ENCODE measurements around the gene CRABP1. TPM values are rescaled to one million over a fixed set of nuclear protein-coding genes. Genes with fewer than 3 reads are reported as not detected.

Gene CRABP1
- polyA plus RNA-seq, 2 of the 4 experiments (the other 2 are of a cell fraction): 0.57 to 1.1 TPM

DNA sequence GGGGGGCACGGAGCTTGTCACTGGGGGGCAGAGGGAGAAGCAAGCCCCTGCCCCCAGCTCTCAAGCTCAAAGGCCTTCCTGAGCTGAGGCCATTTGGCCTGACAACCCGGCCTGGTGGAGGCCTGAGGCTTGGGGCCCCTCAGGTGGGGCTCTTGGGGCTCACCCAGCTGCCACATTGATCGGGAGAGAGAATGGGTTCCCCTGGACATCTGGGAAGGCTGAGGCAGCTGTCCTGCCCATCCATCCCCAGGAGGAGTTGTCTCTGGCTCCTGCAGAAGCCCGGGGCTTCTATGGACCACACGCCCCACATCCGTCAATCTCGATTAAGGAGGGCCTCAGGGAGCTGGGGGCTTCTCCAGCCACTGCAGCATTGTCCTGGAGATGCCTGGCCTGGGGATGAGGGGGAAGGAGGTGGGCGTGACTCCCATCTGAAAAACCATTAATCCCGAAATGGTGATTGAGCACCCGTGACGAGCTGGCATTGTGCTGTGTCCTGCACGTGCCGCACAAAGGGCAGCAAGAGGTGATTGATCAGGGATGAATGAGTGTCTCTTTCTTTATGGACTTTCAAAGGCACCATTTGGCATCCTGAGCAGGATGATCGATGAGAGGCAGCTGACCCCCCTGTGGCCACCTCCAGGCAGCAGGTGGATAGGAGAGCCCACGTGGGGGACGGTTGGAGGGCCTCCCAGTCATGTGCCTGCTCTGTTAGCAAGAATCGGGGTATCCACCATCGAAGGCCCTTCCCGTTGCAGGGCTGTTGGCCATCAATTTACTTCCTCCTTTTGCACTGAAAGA is 17.2 kb upstream of the CRABP1 start:
- 88% methylated on average over 18 of the region's 19 CpGs for WGBS (ENCODE audit: missing lambda C conversion rate)
- FAIRE-seq: no peak
- no peak for ATAC-seq

DNA sequence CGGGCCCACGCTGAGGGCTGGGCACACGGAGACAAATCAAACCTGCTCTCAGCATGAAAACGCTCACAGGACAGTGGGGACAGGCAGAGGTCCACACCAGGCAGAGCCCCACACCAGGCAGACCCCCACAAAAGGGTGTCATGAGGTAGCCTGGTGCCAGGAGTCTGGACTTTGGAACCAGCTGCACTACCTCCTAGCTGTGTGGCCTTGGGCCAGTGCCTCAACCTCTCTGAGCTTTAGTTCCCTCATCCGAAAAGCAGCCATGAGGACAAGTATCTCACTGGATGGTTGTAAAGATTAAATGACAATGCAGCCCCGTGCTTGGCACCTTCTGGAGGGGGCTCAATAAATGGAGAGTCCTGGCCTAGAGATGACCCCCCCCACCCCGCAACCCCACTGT is 16.5 kb upstream of the CRABP1 start:
- Histone ChIP-seq H3K4me3 (no peak overlapping the region), H3K4me2 (no peak overlapping the region), H3K9me3 (no peaks in the 10 kb centered on the region), H3K4me1 (peaks cover 8% of the 10 kb centered on the region; the same call in 1 of the 3 replicates), H3K27ac (no peak overlapping the region)
- WGBS (ENCODE audit: missing lambda C conversion rate): 77% methylated on average over 7 of the region's 7 CpGs
- no peak for TF ChIP-seq JUN (IDR thresholded peaks at IDR 0.05)
- TF ChIP-seq RARB (CRISPR knock-in tag; IDR thresholded peaks at IDR 0.05): no peak
- no peak for TF ChIP-seq CBX2 (IDR thresholded peaks at IDR 0.05; ENCODE audit: borderline replicate concordance, low read depth)
- TF ChIP-seq, protein P1, sequence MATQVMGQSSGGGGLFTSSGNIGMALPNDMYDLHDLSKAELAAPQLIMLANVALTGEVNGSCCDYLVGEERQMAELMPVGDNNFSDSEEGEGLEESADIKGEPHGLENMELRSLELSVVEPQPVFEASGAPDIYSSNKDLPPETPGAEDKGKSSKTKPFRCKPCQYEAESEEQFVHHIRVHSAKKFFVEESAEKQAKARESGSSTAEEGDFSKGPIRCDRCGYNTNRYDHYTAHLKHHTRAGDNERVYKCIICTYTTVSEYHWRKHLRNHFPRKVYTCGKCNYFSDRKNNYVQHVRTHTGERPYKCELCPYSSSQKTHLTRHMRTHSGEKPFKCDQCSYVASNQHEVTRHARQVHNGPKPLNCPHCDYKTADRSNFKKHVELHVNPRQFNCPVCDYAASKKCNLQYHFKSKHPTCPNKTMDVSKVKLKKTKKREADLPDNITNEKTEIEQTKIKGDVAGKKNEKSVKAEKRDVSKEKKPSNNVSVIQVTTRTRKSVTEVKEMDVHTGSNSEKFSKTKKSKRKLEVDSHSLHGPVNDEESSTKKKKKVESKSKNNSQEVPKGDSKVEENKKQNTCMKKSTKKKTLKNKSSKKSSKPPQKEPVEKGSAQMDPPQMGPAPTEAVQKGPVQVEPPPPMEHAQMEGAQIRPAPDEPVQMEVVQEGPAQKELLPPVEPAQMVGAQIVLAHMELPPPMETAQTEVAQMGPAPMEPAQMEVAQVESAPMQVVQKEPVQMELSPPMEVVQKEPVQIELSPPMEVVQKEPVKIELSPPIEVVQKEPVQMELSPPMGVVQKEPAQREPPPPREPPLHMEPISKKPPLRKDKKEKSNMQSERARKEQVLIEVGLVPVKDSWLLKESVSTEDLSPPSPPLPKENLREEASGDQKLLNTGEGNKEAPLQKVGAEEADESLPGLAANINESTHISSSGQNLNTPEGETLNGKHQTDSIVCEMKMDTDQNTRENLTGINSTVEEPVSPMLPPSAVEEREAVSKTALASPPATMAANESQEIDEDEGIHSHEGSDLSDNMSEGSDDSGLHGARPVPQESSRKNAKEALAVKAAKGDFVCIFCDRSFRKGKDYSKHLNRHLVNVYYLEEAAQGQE (IDR thresholded peaks at IDR 0.05): no peak
- TF ChIP-seq ESRRA (IDR thresholded peaks at IDR 0.05; ENCODE audit: borderline replicate concordance, low read length): no peak
- TF ChIP-seq ZFP36 (IDR thresholded peaks at IDR 0.05; ENCODE audit: borderline replicate concordance, partially characterized antibody): peak; percentile 53
- ChIA-PET POLR2A (no interaction called here), CTCF (interaction anchor here (1.0 to 15.9 kb wide), 4 partner anchors 8 to 34 kb away, joined by 3 to 169 read pairs (median 4); partner anchors contain the start of gene CRABP1)
- ATAC-seq: no peak
- DNase-seq (ENCODE audit: low read depth in 1 of 2, low spot score in 1 of 2): no peak
- FAIRE-seq: no peak

More for the DNA sequence above, 17.2 kb upstream of the CRABP1 start:
- Histone ChIP-seq H3K4me2 (peak overlapping the region; percentile 23; the same call in 1 of the 3 replicates), H3K4me3 (no peak overlapping the region), H3K4me1 (peaks cover 8% of the 10 kb centered on the region; the same call in 1 of the 3 replicates), H3K27ac (peak overlapping the region in 1 of 2 experiments; percentile 49; a peak in 2 of 6 replicates), H3K9me3 (no peaks in the 10 kb centered on the region)
- ChIA-PET CTCF (interaction anchor here (0.7 to 15.9 kb wide), 5 partner anchors 8 to 107 kb away, joined by 3 to 169 read pairs (median 3); partner anchors contain the start of gene CRABP1), POLR2A (interaction anchor here (1.4 kb wide), 1 partner anchor 23 kb away, joined by 4 read pairs; the partner anchor contains the start of gene SKIC8)
- DNase-seq (ENCODE audit: low read depth in 1 of 2, low spot score in 1 of 2): no peak
- no peak for TF ChIP-seq CBX2 (IDR thresholded peaks at IDR 0.05; ENCODE audit: borderline replicate concordance, low read depth)
- no peak for TF ChIP-seq PHF8 (IDR thresholded peaks at IDR 0.05; ENCODE audit: borderline replicate concordance, low read depth)
- no peak for TF ChIP-seq KDM5A (IDR thresholded peaks at IDR 0.05)
- TF ChIP-seq FOSB (CRISPR knock-in tag; IDR thresholded peaks at IDR 0.05): no peak
- TF ChIP-seq HOXB13 (CRISPR knock-in tag; IDR thresholded peaks at IDR 0.05; ENCODE audit: low read depth): no peak
- TF ChIP-seq, protein P2, sequence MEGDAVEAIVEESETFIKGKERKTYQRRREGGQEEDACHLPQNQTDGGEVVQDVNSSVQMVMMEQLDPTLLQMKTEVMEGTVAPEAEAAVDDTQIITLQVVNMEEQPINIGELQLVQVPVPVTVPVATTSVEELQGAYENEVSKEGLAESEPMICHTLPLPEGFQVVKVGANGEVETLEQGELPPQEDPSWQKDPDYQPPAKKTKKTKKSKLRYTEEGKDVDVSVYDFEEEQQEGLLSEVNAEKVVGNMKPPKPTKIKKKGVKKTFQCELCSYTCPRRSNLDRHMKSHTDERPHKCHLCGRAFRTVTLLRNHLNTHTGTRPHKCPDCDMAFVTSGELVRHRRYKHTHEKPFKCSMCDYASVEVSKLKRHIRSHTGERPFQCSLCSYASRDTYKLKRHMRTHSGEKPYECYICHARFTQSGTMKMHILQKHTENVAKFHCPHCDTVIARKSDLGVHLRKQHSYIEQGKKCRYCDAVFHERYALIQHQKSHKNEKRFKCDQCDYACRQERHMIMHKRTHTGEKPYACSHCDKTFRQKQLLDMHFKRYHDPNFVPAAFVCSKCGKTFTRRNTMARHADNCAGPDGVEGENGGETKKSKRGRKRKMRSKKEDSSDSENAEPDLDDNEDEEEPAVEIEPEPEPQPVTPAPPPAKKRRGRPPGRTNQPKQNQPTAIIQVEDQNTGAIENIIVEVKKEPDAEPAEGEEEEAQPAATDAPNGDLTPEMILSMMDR (IDR thresholded peaks at IDR 0.05): no peak
- TF ChIP-seq, protein P3, sequence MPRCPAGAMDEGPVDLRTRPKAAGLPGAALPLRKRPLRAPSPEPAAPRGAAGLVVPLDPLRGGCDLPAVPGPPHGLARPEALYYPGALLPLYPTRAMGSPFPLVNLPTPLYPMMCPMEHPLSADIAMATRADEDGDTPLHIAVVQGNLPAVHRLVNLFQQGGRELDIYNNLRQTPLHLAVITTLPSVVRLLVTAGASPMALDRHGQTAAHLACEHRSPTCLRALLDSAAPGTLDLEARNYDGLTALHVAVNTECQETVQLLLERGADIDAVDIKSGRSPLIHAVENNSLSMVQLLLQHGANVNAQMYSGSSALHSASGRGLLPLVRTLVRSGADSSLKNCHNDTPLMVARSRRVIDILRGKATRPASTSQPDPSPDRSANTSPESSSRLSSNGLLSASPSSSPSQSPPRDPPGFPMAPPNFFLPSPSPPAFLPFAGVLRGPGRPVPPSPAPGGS (IDR thresholded peaks at IDR 0.05): no peak

DNA sequence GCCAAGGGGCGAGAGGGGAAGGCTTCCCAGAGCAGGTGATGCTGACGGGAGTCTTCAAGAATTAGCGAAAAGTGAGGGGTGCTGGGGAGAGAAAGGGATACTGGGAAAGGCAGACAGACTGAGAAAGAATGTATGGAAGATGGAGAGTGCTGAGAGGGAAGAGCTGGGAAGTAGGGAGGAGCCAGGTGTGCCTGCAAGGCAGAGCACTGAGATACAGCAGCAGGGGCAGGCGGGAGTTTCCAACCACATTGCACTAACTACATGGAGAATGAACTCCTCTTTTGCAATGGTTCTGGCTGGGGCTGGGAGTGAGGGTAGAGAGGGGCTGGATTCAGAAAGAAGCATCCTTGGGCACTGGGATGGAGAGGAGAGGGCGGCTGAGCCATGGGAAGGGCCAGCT is 16.0 kb upstream of the CRABP1 start:
- FAIRE-seq: no peak
- peaks cover 8% of the 10 kb centered on the region; the same call in 1 of the 3 replicates for H3K4me1 ChIP-seq
- H3K9me3 ChIP-seq: no peaks in the 10 kb centered on the region
- no peak for TF ChIP-seq NR3C1 (IDR thresholded peaks at IDR 0.05)
- TF ChIP-seq NFE2L2 (conservative IDR thresholded peaks at IDR 0.05; ENCODE audit: low read length): no peak
- TF ChIP-seq EHF (CRISPR knock-in tag; IDR thresholded peaks at IDR 0.05): no peak
- TF ChIP-seq, protein P3 (IDR thresholded peaks at IDR 0.05): no peak
- no peak for TF ChIP-seq JUNB (IDR thresholded peaks at IDR 0.05)
- CTCF ChIA-PET: interaction anchor here (1.0 to 15.9 kb wide), 5 partner anchors 16 to 427 kb away, joined by 3 to 169 read pairs (median 3); partner anchors contain the start of gene CRABP1
- no peak overlapping the region for H3K4me2 ChIP-seq
- ATAC-seq: no peak
- H3K4me3 ChIP-seq: no peak overlapping the region
- WGBS (ENCODE audit: missing lambda C conversion rate): 92% methylated on average over 5 of the region's 5 CpGs
- no peak overlapping the region for H3K27ac ChIP-seq
- no peak for DNase-seq (ENCODE audit: low read depth in 1 of 2, low spot score in 1 of 2)
- POLR2A ChIA-PET: no interaction called here
